ENCODE results near the gene NTRK2. TPM values are rescaled to one million over a fixed set of nuclear protein-coding genes. Genes with fewer than 3 reads are reported as not detected.

NTRK2 gene
- total and polyA plus RNA-seq, 10 of the 15 experiments (the other 5 are each of a cell fraction or from before 2014, with no cell fraction given), result 0.42 to 4.6 (median 0.65) TPM

DNA sequence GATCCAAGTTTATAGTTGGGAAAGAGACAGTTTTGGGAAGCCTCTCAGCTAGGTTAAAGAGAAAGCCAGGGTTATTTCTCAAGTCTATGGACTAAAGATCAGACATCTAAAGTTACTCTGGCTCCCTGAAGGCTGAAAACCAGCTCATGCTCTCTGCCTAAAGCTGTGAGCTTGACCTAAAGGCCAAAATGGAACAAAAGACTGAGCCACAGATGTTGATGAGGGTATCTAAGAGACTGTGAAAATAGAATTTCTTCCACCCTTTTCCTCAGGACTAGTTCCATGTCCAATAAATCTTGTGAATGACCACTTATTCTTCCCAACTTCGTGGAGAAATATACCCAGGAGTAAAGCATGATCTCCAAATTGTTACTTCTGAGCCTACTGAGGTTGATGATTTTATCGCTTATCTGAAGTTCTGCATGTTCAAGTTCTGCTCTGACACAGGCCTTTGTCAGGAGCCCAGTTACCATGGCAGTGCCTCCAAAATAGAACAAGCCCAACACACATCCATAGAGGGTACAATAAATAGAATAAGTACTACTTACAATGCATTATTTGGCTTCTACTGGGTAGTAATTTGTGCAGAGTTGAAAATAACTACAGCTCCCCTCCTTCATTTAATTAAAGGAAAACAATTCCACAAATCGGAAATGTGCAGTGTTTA is 373.6 kb downstream of the NTRK2 start (continued):
- no peak for TF ChIP-seq HCFC1 (IDR thresholded peaks at IDR 0.05; ENCODE audit: low read length)
- no peak for TF ChIP-seq KDM1A (IDR thresholded peaks at IDR 0.05; ENCODE audit: borderline replicate concordance)

- Histone ChIP-seq H3K36me3 (ENCODE audit: control insufficient read depth in 2 of 2, insufficient read depth in 2 of 2, low read length in 1 of 2) (no peaks in the 10 kb centered on the region), H3K4me3 (no peak overlapping the region), H4K20me1 (ENCODE audit: control insufficient read depth, insufficient read depth) (no peaks in the 10 kb centered on the region), H2AFZ (ENCODE audit: control insufficient read depth, low read depth, low read length) (no peak overlapping the region), H3K4me2 (ENCODE audit: control insufficient read depth, insufficient read depth) (no peak overlapping the region), H3K9me3 (replicated peaks; ENCODE audit: control insufficient read depth, insufficient read depth, low read length) (no peaks in the 10 kb centered on the region), H3K9ac (ENCODE audit: control insufficient read depth, insufficient read depth, low read length) (no peak overlapping the region), H3K27me3 (replicated peaks in 1 of 2; ENCODE audit: control insufficient read depth in 2 of 2, insufficient read depth in 2 of 2, low read length in 1 of 2) (peaks cover 0 to 6% of the 10 kb centered on the region in 2 experiments; a peak in 2 of 4 replicates), H3K79me2 (ENCODE audit: control insufficient read depth, insufficient read depth, low read length) (no peaks in the 10 kb centered on the region), H3K4me1 (ENCODE audit: control insufficient read depth, insufficient read depth, low read length) (no peaks in the 10 kb centered on the region), H3K27ac (ENCODE audit: control insufficient read depth, insufficient read depth) (no peak overlapping the region)
- FAIRE-seq (no peak), DNase-seq (ENCODE audit: low read depth, low spot score) (no peak), ATAC-seq (no peak)
- POLR2A ChIA-PET, result no interaction called here
- SMC1A ChIA-PET (ENCODE audit: uncharacterized antibody, unreplicated experiment), result no interaction called here
- in situ Hi-C loops (cut with MboI) (no loop called here), intact Hi-C loops (cut with micrococcal nuclease; ENCODE audit: unreplicated experiment) (no loop called here)
- RAD21 ChIA-PET (ENCODE audit: unreplicated experiment), result no interaction called here
- CTCF ChIA-PET, result interaction anchor here (1.0 to 1.4 kb wide), 2 partner anchors 19 to 92 kb away, joined by 3 read pairs; no protein-coding TSS in a partner anchor
- WGBS (ENCODE audit: insufficient coverage, insufficient replicate concordance, low lambda C conversion rate, missing lambda C conversion rate), result 50% methylated on average over 5 of the region's 6 CpGs
- BruUV-seq (replicated peaks), result no TSS peak
- TF ChIP-seq SIN3A (IDR thresholded peaks at IDR 0.05; ENCODE audit: low read depth, low read length) (no peak), IRF4 (IDR thresholded peaks at IDR 0.05; ENCODE audit: low read depth, low read length) (no peak), EED (IDR thresholded peaks at IDR 0.05; ENCODE audit: low read depth) (no peak), CHD1 (IDR thresholded peaks at IDR 0.05; ENCODE audit: low read depth, low read length) (no peak), ZNF24 (IDR thresholded peaks at IDR 0.05) (no peak), USF2 (IDR thresholded peaks at IDR 0.05; ENCODE audit: borderline replicate concordance, low read depth, low read length) (no peak), IRF5 (IDR thresholded peaks at IDR 0.05; ENCODE audit: borderline replicate concordance) (no peak), ELK1 (IDR thresholded peaks at IDR 0.05; ENCODE audit: low read depth, low read length) (no peak), ZNF622 (IDR thresholded peaks at IDR 0.05) (no peak), KAT2A (conservative IDR thresholded peaks at IDR 0.05; ENCODE audit: control insufficient read depth, low read depth, low read length) (no peak), STAT1 (conservative IDR thresholded peaks at IDR 0.05) (no peak)
- TF ChIP-seq, protein P1, sequence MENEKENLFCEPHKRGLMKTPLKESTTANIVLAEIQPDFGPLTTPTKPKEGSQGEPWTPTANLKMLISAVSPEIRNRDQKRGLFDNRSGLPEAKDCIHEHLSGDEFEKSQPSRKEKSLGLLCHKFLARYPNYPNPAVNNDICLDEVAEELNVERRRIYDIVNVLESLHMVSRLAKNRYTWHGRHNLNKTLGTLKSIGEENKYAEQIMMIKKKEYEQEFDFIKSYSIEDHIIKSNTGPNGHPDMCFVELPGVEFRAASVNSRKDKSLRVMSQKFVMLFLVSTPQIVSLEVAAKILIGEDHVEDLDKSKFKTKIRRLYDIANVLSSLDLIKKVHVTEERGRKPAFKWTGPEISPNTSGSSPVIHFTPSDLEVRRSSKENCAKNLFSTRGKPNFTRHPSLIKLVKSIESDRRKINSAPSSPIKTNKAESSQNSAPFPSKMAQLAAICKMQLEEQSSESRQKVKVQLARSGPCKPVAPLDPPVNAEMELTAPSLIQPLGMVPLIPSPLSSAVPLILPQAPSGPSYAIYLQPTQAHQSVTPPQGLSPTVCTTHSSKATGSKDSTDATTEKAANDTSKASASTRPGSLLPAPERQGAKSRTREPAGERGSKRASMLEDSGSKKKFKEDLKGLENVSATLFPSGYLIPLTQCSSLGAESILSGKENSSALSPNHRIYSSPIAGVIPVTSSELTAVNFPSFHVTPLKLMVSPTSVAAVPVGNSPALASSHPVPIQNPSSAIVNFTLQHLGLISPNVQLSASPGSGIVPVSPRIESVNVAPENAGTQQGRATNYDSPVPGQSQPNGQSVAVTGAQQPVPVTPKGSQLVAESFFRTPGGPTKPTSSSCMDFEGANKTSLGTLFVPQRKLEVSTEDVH (IDR thresholded peaks at IDR 0.05; ENCODE audit: low read depth, partially characterized antibody), result no peak
- TF ChIP-seq, protein P2, sequence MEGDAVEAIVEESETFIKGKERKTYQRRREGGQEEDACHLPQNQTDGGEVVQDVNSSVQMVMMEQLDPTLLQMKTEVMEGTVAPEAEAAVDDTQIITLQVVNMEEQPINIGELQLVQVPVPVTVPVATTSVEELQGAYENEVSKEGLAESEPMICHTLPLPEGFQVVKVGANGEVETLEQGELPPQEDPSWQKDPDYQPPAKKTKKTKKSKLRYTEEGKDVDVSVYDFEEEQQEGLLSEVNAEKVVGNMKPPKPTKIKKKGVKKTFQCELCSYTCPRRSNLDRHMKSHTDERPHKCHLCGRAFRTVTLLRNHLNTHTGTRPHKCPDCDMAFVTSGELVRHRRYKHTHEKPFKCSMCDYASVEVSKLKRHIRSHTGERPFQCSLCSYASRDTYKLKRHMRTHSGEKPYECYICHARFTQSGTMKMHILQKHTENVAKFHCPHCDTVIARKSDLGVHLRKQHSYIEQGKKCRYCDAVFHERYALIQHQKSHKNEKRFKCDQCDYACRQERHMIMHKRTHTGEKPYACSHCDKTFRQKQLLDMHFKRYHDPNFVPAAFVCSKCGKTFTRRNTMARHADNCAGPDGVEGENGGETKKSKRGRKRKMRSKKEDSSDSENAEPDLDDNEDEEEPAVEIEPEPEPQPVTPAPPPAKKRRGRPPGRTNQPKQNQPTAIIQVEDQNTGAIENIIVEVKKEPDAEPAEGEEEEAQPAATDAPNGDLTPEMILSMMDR (IDR thresholded peaks at IDR 0.05 in 2 of 3, conservative IDR thresholded peaks at IDR 0.05 in 1 of 3; ENCODE audit: control insufficient read depth in 2 of 3, extremely low read depth in 1 of 3, insufficient read depth in 1 of 3, low read depth in 3 of 3, low read length in 3 of 3), result no peak
Observed at GRCh38 chr9:85045271-85045670, 375.7 kb downstream of the NTRK2 start.
